HL-60 (cell line): ENCODE data around the gene DOCK9.

Experiments used
- DNase-seq, 2 experiments: peaks; one replicate each; pipeline ENCODE4 v3.0.0-alpha.2; 2010 to 2020; ENCODE audit warnings: low read depth in 1 of 2, low spot score in 1 of 2
- H3K27ac ChIP-seq: fragments of 250-450 bp; sonication (Bioruptor Pico); replicated peaks from 2 replicates; pipeline ENCODE4 v1.5.1; 2020; ENCODE audit warnings: mild to moderate bottlenecking, moderate library complexity
- H3K27me3 ChIP-seq: fragments of 250-450 bp; sonication (Bioruptor Pico); 2 replicates; pipeline ENCODE4 v1.5.1; 2021; ENCODE audit warnings: mild to moderate bottlenecking, moderate library complexity; ENCODE audit not compliant: insufficient read depth, poor library complexity, severe bottlenecking
- H3K4me3 ChIP-seq: replicated peaks from 2 replicates; pipeline ENCODE4 v1.5.1; 2011; ENCODE audit warnings: mild to moderate bottlenecking, control low read depth, low read length; ENCODE audit not compliant: insufficient read depth
- CTCF ChIP-seq: IDR thresholded peaks from one replicate; pipeline ENCODE4 v1.5.1; 2011; ENCODE audit warnings: low read length, control low read depth, inconsistent platforms; ENCODE audit not compliant: insufficient read depth
- GABPA ChIP-seq: IDR thresholded peaks from 2 replicates; pipeline ENCODE4 v1.6.1; 2012; ENCODE audit warnings: low read depth
- POLR2AphosphoS5 ChIP-seq: IDR thresholded peaks from 2 replicates; pipeline ENCODE4 v1.6.1; 2012; ENCODE audit warnings: low read depth
- REST ChIP-seq: IDR thresholded peaks from 2 replicates; pipeline ENCODE4 v1.6.1; 2012; ENCODE audit warnings: low read depth; ENCODE audit not compliant: insufficient replicate concordance
- SPI1 ChIP-seq: IDR thresholded peaks from 2 replicates; pipeline ENCODE4 v1.6.1; 2012; ENCODE audit warnings: low read depth, mild to moderate bottlenecking, borderline replicate concordance

The DOCK9 gene

GRCh38 chr13:98886587-98887230 lies 91.2 kb downstream of the DOCK9 start:
- DNase-seq = no peak

GRCh38 chr13:98885600-98885999 lies 92.3 kb downstream of the DOCK9 start:
- no peak for DNase-seq
- Histone ChIP-seq H3K27me3 (peaks cover 4% of the 10 kb centered on the region), H3K4me3 (no peak overlapping the region), H3K27ac (no peak overlapping the region)
- no peak for TF ChIP-seq REST
- no peak for TF ChIP-seq SPI1
- no peak for TF ChIP-seq GABPA
- no peak for TF ChIP-seq POLR2AphosphoS5
- no peak for TF ChIP-seq CTCF

More at GRCh38 chr13:98886587-98887230, 91.2 kb downstream of the DOCK9 start:
- H3K4me3 ChIP-seq = no peak overlapping the region
- TF ChIP-seq GABPA = no peak
- TF ChIP-seq SPI1 = no peak
- no peak for TF ChIP-seq POLR2AphosphoS5
- TF ChIP-seq CTCF = no peak
- no peak for TF ChIP-seq REST
- H3K27ac ChIP-seq = no peak overlapping the region
- H3K27me3 ChIP-seq = peaks cover 5% of the 10 kb centered on the region

- no peak overlapping the region for H3K27ac ChIP-seq
- no peak for TF ChIP-seq POLR2AphosphoS5
- no peak for TF ChIP-seq CTCF
- TF ChIP-seq REST = no peak
- TF ChIP-seq GABPA = no peak
- no peak for TF ChIP-seq SPI1
- no peak overlapping the region for H3K4me3 ChIP-seq
- DNase-seq = no peak
- peaks cover 2% of the 10 kb centered on the region for H3K27me3 ChIP-seq
Observed at GRCh38 chr13:98883998-98884397, 93.9 kb downstream of the DOCK9 start.
